HG02943 (cell line): ENCODE measurements around the gene ING4.
"Not testable (repeated sequence)": the region's sequence is repeated elsewhere in the genome, so short reads cannot be mapped to it uniquely, and the experiment has no call there.

Experiments used
- ATAC-seq: cut with Tn5 transposase; IDR thresholded peaks from one replicate; pipeline ENCODE4 v1.9.1; 2021; ENCODE audit warnings: mild to moderate bottlenecking, low read depth, moderate library complexity; ENCODE audit not compliant: unreplicated experiment

The ING4 gene

GRCh38 chr12:6662906-6663742, at the start of gene ING4:
Gene ING4 (minus strand): TSS chr12:6663119. CDS start chr12:6663101, 18 bp downstream.
- peak; percentile 95 for ATAC-seq

- ATAC-seq = no peak
Observed at GRCh38 chr12:6708960-6709394, 46.1 kb upstream of the ING4 start.

- not testable (repeated sequence) for ATAC-seq
Observed at GRCh38 chr12:6708351-6708750, 45.4 kb upstream of the ING4 start.

GRCh38 chr12:6703631-6704030, 40.7 kb upstream of the ING4 start:
- no peak for ATAC-seq

DNA sequence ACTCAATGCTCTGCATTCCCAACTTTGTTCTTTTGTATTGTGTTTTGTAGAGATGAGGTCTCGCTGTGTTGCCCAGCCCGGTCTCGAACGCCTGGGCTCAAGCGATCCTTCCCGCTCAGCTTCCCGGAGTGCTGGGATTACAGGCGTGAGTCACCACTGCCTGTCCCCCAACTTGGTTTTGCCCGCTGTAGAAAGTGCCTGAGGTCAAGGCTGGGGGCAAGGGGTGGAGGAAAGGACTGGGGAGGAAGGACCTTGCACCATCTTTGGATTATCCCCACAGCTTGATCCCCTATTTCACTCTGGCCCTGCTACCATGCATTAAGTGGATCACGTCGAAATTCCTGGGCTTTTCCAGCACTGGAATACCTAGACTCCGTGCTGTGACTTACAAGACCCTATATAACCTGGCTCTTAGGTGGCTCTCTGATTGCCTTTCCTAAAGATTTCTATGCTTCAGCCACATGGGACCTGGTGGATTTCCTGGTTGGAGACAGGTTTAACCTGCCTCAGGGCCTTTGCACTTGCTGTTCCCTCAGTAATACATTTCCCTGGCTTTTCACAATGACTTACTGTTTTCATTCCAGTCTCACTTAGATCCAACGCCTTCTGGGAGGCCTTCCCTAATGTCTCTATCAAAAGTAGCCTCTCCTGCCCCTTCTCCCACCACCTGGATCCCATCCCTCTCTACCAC, 38.3 kb upstream of the ING4 start:
- ATAC-seq = no peak

- no peak for ATAC-seq
Observed at GRCh38 chr12:6700646-6701051, 37.7 kb upstream of the ING4 start, which contains the start of gene PIANP. Gene PIANP (minus strand): TSS chr12:6700815. CDS start chr12:6698061, 2,754 bp downstream.

GRCh38 chr12:6699989-6700645, 37.2 kb upstream of the ING4 start:
- no peak for ATAC-seq

DNA sequence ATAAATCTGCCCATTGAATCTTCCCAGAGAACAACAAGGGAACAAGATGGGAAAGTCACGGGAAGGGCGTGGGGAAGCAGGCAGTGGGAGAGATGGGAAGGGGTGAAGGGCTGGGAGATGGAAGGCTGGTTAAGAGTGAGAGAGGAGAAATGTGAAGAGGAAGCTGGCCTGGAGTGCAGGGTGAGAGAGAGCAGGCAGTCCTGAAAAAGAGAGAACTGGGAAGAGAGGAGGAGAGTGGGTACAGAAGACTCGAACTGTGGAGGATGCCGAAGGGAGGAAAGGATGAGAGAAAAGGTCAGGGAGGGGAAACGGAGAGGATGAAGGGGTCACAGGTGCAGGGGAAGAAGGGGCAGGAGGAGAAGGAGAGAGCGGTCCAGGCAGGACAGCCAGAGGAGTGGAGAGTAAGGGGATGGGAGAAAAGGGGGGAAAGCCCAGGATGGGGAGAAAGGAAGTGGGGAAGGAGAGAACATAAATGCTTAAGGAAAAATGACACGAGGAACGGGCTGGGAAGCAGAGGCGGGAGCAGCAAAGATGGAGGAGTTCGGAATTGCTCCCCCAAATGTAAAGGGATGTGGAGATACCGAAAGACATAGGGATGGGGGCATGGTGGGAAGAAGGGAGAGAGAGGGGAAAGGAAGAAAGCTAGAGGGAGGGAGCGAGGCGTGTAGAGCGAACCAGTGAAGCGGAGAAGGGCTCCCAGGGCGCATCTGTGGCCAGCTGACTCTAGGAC, 36.5 kb upstream of the ING4 start:
- ATAC-seq = no peak

- ATAC-seq = no peak
Observed at GRCh38 chr12:6698352-6699046, 35.6 kb upstream of the ING4 start.

DNA sequence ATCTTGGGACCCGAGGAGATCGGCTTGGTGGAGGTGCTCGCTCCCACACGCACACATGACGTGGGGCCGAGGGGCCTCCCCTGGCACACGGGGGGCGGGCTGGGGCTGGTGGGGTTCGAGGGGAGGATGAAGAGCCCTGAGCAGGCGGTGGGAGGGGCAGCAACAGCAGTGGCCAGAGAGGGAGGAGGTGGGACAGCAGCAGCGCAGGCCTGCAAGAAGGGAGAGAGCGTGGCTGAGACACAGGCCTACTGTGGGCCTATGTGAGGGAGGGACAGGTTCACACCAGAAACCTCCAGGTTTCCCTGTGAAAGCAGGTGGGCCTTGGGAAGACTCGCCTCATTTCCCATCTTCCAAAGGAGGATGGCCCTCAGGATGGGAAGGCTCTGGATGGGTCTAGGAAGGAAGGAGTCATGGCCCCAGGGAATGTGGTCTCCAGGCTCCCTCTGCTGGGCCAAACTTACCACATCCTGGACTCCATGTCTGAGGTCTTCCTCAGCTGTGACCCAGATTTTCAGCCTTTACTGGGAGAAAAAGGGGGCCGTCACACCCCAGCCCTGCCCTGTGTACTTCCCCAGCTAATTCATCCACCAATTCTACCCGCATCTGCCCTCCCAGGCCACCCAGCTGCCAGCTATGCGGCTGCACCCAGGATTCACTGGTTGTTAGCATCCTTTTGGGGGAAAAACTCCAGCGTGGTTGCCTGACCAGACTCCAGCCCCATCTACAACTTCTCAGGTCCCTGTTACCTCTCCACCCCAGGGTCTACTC, 34.8 kb upstream of the ING4 start:
- no peak for ATAC-seq

- no peak for ATAC-seq
Observed at GRCh38 chr12:6696690-6697583, 34.0 kb upstream of the ING4 start.

DNA sequence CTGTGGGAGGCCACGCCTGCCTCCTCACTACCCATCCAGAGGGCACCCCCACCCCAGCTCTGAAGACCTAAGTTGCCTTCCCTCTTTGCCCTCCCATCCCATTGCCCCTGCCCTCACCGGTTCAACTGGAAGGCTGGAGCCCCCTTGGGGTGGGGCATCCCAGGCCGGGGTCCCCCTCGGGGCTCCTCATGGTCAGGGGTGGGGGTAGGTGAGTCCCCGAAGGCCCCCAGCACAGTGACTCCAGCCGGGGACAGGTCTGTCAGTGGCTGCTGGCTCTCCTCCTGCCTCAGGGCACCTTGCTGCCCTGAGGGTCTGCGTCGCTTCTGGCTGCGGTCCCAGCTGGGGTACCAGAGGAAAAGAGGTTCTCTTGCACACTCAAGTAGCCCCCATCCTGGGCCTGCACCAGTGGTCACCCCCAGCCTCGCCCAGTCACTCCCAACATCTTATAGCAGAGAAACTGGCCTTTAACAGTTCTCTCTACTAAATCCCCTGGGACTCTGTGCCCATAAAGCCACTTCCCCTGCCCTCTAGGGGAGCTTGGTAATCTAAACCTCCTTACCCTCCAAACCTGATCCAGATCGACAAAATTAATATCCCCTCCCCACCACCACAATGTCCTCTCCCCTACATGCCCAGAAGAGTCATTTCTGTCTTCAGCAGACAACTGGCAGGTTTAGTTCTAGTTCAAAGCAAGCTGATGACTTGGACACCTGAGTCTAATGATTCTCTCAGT, 32.6 kb upstream of the ING4 start:
- ATAC-seq = no peak

DNA sequence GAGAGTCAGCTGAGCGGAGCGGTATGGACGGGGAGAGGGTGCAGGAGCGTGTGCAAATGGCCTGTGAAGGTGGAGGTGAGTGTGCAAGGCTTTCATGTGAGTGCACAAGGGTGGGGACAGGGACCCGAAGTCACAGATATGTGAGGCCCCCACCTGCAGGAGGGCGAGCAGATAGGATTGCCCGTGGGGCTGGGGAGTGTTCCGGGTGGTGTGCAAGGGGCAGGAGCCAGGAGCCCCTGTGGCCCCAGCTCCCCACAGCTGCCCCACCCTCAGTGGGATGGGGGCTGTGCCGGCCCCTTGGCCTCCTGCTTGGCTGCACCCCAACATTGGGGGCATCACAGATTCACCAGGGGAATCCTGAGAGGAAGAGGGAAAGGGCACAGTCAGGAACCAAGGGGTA, 31.8 kb upstream of the ING4 start:
- ATAC-seq = no peak

GRCh38 chr12:6693832-6694355, 31.0 kb upstream of the ING4 start:
- no peak for ATAC-seq

DNA sequence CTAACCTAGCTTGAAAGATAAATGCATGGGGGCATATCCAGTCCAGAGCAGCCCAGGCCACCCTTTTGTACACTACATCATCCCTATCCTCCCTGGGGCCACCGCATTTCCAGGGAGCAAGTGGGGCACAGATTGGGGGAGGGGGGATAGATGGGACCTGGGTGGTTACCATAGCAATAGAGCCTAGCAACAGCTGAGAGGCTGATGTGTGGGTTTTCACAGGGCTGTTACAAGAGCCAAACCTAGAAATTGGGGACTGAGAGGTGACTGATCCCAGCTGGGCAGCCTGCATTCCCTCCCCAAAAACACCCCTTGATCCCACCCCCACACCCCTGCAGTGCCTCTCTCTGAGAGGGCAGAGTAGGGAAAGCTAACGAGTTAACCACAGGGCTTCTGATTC, 30.0 kb upstream of the ING4 start:
- ATAC-seq = no peak

GRCh38 chr12:6691473-6691872, 28.6 kb upstream of the ING4 start:
- ATAC-seq = no peak
